GF-D8 (cell line): ENCODE data around the gene APLP1.
"Not testable (repeated sequence)": the region's sequence is repeated elsewhere in the genome, so short reads cannot be mapped to it uniquely, and the experiment has no call there.

Experiments used
- DNase-seq: peaks from one replicate; lab custom pipeline; 2025; lab: John Stamatoyannopoulos, UW

APLP1 gene

GRCh38 chr19:35868172-35868822 is at the start of gene APLP1:
TSS of gene APLP1 (plus strand) at chr19:35868574. CDS start at chr19:35868637, 63 bp downstream.
- no peak for DNase-seq

GRCh38 chr19:35822579-35822978 is 45.8 kb upstream of the APLP1 start:
- DNase-seq: peak; percentile 63

GRCh38 chr19:35824150-35824549 is 44.2 kb upstream of the APLP1 start:
- DNase-seq: no peak

GRCh38 chr19:35828692-35829301 is 39.6 kb upstream of the APLP1 start:
- DNase-seq: no peak

- no peak for DNase-seq
Measured at GRCh38 chr19:35830986-35831385, 37.4 kb upstream of the APLP1 start.

- no peak for DNase-seq
Measured at GRCh38 chr19:35832054-35832453, 36.3 kb upstream of the APLP1 start.

- no peak for DNase-seq
Measured at GRCh38 chr19:35833972-35834371, 34.4 kb upstream of the APLP1 start.

GRCh38 chr19:35836096-35836495 is 32.3 kb upstream of the APLP1 start:
- DNase-seq: not testable (repeated sequence)

- DNase-seq: no peak
Measured at GRCh38 chr19:35841961-35842595, 26.3 kb upstream of the APLP1 start.

- DNase-seq: no peak
Measured at GRCh38 chr19:35842666-35843272, 25.6 kb upstream of the APLP1 start.

- DNase-seq: no peak
Measured at GRCh38 chr19:35843676-35844481, 24.5 kb upstream of the APLP1 start.

GRCh38 chr19:35844482-35845214 is 23.7 kb upstream of the APLP1 start:
- no peak for DNase-seq

- no peak for DNase-seq
Measured at GRCh38 chr19:35845215-35846037, 22.9 kb upstream of the APLP1 start.

- no peak for DNase-seq
Measured at GRCh38 chr19:35846038-35846668, 22.2 kb upstream of the APLP1 start.

- DNase-seq: no peak
Measured at GRCh38 chr19:35847911-35848310, 20.5 kb upstream of the APLP1 start.

- DNase-seq: no peak
Measured at GRCh38 chr19:35848486-35848885, 19.9 kb upstream of the APLP1 start.

GRCh38 chr19:35848919-35849505 is 19.4 kb upstream of the APLP1 start:
- DNase-seq: no peak

GRCh38 chr19:35851213-35852028 is 17.0 kb upstream of the APLP1 start:
- no peak for DNase-seq
